HuH-7.5 (cell line): ENCODE measurements around the gene LYPD3.

Experiments used
- DNase-seq: peaks from one replicate; pipeline ENCODE4 v3.0.0; 2011; ENCODE audit warnings: low spot score

LYPD3 gene

DNA sequence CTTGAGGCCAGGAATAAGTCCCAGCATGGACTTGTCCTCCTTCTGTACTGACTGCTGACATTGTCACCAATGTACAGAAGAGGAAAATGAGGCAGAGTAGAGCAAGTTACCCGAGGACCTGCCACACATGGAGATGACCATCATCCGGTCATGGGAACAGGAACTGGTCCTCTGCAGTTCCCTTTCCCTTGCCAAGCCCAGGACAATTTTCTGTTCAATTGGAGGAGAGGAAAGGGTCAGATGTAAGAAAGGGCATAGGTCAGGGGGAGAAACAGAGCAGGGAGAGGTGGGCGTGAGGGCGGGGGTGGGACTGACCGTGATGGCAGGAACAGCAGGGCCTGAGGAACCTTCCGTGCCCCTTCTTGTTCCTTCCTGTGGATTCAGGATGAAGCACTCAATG is 20.5 kb upstream of the LYPD3 start:
- DNase-seq: no peak

DNA sequence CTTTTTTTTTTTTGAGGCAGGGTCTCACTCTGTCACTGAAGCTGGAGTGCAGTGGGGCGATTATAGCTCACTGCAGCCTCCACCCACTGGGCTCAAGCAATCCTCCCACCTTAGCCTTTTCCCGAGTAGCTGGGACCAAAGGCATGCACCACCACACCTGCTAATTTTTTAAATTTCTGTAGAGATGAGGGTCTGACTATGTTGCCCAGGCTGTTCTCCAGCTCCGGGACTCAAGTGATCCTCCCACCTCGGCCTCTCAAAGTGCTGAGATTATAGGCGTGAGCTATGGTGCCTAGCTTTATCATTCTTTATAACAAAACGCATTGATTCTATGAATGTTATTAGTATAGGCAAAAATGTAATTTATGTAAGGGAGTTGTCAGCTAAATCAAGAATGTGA is 17.9 kb upstream of the LYPD3 start:
- no peak for DNase-seq

DNA sequence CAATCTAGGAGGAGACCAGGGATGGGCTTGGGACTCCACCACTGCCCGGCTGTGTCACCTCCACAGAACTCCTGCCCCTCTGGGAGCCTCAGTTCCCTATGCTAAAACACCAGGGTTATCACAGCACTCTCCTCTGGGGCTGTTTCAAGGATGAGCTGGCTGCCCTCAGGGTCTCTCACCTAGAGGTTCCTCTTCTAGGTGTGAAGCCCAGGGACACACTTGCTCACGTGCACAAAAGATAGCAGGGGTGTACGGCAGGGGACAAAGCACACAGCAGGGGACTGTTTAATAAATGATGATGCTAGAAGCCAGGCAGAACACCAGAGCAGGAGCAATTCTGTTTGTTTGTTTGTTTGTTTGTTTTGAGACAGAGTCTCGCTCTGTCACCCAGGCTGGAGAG is 16.8 kb upstream of the LYPD3 start:
- no peak for DNase-seq

DNA sequence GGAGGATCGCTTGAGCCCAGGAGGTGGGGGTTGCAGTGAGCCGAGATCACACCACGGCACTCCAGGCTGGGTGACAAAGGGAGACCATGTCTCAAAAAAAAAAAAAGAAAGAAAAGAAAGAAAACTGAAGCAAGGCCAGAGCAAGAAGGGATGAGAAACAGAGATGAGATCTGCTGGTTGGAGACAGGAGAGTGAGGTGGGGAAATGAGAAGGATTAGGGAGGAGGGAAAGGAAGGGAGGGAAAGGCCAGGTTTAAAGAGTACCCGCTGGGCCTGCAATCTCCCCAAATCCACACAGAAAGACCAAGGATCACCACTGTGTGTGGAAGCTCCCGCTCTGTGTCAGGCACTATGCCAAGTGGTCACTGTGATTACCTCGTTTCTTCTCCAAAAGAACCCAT is 16.3 kb upstream of the LYPD3 start:
- DNase-seq: no peak

DNA sequence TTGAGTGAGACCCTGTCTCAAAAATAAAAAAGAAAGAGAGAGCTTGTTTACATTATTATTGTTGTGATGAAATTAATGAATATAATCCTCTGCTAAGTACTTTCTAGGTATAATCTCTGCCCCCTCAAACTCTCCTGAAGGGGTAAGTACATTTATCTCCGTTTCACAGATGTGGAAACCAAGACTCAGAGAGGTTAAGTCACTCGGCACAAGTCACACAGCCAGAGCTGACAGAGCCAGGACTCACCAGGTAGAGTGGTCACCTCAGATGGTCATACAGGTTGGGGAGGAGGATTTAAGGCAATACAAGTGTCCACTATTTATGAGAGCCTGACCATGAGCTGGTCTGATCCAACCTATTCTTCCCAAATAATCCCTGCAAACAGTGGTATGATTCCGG is 15.2 kb upstream of the LYPD3 start:
- DNase-seq: no peak

DNA sequence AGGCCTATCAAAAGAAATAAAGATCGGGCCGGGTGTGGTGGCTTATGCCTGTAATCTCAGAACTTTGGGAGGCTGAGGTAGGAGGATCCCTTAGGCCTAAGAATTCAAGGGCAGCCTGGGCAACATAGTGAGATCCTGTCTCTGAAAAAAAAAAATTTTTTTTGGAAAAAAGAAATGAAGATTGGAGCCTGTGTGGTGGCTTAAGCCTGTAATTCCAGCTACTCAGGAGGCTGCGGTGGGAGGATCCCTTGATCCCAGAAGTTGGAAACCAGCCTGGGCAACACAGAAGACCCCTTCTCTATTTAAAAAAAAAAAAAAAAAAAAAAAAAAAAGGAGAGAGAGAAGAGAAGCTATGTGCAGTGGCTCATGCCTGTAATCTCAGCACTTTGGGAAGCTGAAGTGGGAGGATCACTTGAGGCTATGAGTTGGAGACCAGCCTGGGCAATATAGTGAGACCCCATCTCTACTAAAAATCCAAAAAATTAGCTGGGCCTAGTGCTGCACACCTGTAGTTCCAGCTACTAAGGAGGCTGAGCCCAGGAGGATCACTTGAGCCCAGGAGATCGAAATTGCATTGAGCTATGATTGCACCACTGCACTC is 14.7 kb upstream of the LYPD3 start:
- no peak for DNase-seq

DNA sequence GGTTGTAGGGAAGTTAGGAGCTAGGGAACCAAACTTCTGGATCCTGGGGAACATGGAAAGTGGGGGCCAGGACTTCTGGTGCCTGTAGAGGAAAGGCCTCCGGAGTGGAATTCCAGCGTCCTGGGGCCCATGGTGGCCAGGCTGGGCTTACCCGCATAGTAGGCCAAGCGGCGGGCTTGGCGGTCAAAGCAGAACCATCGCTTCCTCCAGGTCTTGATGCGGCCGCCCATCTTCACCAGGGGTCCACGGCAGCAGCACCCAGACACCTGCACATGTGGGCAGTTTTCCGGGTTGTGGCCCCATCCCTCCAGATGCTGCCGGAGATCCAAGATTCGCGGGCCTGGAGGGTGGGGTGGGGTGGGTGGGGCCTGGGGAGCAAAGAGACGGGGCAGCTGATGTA is 13.8 kb upstream of the LYPD3 start:
- no peak for DNase-seq

DNA sequence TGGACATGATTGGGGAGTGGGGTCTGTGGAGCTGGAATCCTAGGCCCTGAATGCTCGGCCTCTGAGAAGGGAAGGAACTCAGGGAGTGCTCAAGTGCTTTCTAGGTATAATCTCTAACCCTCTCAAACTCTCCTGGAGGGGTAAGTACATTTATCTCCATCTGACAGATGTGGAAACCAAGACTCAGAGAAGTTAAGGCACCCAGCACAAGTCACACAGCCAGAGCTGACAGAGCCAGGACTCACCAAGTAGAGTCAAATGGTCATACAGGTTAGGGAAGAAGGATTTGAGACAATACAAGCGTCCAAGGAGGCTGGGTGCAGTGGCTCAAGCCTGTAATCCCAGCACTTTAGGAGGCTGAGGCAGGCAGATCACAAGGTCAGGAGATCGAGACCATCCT is 12.9 kb upstream of the LYPD3 start:
- no peak for DNase-seq

DNA sequence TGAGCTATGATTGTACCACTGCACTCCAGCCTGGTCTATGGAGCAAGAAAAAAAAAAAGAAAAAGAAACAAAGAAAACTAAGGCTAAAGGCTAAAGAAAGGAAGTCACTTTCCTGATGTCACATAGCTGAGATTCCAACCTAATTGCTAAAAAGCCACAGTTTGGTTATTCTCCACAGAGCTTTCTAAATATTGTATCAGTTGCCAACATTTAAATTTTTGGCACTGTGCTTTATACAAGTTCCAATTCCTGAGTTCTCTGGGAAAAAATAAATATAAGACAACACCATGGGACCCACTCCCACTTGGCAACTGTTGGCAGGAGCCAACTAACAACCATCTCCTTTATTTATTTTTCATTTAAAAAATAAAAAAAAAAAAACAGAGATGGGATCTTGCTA is 11.2 kb upstream of the LYPD3 start:
- DNase-seq: no peak

DNA sequence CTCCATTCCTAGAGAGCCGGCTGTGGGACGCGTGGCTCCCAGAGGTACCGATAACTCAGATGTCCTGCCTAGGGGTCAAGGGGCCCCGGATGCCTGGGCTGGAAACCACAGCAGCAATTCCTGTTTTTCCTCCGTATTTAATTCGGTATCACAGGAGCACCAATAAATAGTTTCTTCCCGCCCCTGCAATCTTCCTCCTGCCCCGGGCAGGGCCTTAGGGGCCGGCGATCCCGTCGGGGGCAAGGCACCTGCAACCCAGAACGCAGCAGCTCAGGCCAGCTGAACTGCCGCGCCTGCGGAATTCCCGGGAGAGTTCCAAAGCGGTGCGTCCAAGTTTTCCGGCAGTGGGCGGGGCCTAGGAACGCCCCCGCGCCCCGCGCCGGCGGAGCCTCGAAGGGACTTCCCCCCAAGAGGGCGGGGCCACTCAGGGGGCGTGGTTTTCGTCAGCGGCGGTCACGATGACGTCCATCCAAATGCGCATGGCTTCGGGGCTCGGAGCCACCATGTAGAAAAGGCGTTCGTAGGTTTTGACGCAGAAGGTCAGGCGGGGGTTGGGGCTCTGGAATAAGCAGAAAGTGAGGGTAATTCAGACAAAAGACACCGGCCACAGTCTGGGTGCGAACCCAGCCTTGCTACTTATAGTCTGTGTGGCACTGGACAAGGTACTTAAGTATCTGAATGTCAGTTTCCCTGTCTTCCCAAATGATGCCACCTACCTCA is 9.7 kb upstream of the LYPD3 start:
- DNase-seq: no peak

DNA sequence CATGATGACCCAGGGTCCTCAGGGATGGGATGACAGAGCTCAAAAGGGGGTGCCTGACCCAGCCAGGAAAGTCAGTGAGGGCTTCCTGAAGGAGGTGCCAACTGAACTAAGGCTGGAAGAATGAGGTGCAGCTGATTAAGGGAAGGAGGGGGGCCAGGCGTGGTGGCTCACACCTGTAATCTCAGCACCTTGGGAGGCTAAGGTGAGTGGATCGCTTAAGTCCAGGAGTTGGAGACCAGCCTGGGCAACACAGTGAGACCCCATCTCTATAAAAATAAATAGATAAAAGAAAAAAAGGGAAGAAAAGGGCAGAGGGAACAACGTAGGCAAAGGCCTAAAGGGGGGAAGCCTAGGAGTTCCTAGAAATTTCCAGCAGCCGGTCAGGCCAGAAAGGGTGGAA is 9.1 kb upstream of the LYPD3 start:
- DNase-seq: no peak

DNA sequence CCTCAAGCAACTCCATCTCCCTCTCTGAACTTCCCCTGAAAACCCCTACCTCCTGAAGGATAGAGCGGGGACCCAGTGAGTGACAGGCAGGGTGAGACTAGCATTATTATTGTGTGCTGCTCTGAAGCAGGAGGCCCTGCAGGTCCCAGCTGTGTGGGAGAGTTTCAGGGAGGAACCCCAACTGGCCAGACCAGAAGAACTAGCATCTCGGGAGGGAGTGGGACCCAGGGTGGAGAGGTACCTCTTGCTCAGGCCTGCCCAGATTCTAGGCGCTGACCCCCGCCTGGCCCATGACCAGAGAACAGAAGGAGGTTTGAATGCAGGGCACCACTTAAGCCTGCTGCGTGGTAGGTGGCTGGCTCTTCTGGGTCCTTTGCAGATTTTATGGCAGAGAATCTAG is 5.7 kb upstream of the LYPD3 start:
- no peak for DNase-seq

DNA sequence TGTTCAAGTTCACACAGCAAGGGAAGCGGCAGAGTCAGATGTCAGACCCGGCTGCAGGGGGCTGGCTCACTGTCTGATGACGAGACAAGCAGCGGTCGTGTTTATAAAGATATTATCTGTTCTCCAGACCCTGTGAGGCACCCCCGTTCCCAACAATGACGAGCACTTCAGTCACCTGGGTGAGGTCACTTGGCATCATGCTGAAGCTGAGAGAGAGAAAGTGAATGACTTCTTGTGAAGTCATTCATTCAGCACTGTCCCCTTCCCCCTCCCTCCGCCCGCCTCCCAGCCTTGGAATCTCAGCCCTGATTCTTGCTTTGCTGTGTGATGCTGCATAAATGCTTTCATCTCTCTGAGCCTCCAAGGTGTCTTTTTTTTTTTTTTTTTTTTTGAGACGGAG is 4.9 kb upstream of the LYPD3 start:
- no peak for DNase-seq

DNA sequence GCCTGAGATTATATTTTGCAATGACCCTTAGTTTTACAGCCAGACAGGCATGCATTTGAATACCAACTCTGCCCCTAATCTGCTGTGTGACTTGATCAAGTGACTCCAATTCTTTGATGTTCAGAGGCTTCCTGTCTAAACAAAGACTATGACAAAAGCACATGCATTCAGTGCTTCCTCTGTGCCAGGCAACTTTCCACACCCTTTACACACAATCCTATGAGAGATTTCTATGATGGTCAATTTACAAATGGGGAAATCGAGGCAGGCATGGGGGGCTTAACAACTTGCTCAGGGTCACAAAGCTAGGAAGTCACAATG is 3.7 kb upstream of the LYPD3 start:
- no peak for DNase-seq

DNA sequence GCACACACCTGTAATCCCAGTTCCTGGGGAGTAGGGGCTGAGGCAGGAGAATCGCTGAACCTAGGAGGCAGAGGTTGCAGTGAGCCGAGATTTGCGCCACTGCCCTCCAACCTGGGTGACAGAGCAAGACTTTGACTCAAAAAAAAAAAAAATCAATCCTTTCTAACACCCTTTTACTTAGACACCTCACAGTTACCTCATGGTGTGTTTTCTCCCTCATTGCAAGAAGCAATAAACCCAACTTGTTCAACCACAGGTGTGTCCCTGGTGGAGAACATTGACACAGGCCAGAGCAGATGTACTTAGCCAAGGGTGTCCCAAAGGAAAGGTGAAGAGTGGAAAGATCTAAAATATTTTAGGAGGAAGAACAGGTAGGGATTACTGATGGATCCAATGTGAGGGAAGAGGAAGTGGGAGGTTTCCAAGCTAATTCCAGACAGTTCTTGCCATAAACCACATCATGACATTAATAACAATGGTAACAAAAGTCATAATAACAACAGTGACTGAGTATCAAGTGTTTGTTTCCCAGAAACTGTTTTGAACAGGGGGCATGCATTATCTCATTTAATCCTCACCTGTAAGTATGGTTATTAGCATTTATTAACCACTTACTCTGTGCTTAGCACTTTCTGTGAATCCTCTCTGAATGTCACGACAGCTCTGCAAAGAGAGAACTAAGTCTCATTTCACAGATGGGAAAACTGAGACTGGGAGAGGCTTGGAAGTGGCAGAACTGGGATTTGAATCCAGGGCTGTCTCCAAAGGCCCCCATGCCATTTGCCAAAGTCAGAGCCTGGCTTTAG is 3.1 kb upstream of the LYPD3 start:
- no peak for DNase-seq

DNA sequence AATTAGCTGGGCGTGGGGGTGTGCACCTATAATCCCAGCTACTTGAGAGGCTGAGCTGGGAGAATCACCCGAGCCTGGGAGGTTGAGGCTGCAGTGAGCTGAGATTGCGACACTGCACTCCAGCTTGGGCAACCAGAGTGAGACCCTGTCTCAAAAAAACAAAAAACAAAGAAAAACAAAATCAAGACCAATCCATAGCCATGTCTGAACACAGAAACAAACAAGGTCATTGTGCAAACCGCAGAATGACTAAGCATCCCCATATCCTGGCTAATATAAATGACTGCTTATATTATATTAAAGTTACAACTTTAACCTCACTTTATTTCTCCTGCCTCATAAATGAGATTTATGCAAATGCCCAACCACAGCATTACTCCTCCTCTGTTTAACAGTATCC is 2.3 kb upstream of the LYPD3 start:
- no peak for DNase-seq

DNA sequence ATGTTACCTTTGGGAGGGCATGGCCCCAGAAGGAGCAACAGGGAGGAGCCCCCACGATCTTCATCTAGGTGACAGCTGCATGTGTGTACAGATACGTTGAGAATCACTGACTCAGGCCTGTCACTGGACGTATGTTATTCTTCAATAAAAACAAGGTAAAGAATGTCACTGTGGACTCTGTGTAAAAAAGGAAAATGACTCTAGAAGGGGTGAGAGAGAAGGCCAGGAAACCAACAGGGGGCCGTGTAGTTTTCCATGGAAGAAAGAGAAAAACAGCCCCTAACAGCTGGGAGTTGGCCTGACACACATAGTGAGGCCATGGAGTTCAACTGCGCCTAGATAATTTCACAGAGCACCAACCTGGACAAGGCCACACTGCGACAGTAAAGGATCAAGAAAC is 1.9 kb upstream of the LYPD3 start:
- no peak for DNase-seq

DNA sequence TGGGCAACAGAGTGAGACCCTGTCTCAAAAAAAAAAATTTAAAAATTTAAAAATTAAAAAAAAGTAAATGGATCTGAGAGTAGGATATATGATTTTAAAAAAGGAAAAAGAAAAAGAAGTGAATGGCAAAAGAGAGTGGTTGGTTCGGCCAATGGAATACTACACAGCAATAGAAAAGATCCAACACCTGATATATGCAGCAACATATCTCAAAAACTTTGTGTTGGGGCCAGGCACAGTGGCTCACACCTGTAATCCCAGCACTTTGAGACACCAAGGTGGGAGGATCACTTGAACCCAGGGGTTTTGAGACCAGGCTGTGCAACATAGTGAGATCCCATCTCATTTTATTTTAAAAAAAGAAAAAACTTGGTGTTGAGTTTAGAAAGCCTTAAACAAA is 1.4 kb upstream of the LYPD3 start:
- no peak for DNase-seq

DNA sequence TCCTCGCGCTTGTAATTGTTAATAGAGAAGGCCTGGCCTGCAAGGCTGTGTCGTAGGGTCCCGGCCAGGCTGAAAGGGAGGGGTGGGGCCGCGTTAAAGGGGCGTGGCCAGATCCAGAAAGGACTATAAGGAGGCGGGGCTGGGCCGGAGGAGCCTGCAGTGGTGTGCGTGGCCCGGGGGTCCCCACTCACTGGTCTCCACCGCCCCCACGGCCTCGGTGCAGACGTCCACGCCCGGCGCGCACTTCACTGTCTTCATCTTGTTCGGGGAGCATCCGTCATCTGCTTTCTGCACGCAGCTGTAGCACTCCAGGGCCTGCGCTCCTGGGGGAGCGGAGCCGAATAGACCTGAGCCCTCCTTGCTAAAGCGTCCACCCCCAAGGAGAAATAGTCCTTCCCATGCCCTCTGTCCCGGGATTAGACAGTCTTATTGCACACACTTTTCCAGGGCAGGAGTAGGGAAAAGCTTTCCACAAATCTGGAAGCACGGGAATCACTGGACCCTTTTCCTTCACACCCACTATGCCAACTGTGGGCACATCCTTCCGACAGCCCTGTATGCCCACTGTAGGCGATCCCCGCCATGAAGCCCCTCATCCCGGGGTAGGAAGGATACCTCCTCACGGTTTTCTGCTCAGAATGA is 1.2 kb downstream of the LYPD3 start:
- no peak for DNase-seq

DNA sequence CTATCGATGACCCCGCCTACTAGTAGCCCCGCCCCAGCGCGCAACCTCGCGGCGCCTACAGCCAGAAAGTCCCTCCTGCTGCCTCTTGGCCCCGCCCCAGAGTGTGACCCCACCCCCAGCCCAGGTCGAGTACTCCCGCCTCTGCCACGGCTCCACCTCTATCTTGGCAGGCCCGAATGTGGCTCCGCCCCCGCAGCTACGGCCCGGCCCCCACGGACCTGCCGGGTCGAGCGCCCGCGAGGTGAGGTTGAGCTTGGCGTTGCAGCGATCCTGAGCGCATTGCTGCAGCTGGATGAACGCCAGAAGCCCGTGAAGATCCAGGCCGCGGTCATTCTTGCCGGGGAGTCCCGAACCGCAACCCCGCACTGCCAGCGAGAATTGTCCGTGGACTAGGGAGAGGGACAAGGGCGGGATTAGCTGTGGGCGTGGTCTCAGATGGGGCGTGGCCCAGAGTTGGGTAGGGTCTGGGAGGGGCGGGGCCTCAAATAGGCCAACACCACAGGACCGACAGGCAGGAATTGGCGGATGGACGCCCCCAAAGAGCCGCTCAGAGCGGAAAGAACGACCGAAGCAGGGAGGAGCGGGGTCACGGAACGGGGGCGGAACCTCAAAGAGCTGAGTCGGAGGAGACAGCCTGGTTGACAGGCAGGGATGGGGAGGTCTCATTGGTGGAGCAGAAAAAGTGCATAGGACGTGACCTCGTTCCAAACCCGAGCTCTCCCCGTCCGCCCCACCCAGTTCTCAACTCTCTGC is 1.9 kb downstream of the LYPD3 start:
- peak; percentile 94 for DNase-seq

DNA sequence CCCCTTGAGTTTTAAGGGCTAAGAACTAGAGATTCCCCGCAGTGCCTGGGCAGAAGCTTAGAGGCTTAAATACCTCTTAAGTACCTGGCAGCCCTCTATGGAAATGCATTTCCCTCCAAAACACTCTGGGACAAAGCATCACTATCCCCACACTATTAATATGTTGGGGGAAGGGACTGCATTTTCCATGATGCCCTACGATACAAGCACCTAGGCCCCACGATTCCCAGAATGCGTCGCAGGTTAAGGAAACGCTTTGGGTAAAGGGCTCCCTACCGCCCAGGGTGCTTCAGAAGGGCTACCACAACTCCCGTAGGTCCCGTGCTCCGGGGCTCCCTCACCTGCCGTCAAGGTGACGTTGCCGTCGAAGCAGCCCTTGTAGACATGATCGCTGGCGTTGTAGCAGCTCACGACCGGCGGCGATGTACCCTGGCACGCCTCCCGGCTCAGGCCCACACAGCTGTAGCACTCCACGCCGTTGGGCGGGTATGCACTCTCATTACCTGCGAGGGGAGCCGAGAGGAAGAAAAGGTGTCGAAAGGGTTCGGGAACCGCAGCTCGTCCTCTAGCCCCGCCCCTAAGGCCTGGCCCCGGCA is 2.5 kb downstream of the LYPD3 start:
- no peak for DNase-seq

DNA sequence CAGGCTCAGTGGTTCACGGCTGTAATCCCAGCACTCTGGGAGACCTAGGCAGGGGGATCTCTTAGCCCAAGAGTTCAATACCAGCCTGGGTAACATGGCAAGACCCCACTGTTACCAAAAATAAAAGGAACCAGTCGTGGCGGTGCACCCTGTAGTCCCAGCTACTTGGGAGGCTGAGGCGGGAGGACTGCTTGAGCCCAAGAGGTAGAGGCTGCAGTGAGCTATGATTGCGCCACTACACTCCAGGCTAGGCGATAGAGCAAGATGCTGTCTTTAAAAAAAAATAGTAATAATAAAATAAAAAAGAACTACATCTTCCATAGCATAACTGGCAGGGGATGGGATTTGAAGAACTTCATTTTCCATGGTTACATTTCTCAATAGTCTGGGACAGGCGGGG is 3.0 kb downstream of the LYPD3 start:
- no peak for DNase-seq
